Ishikawa (cell line): ENCODE measurements around the gene TBL2.

Experiments used
- CEBPB ChIP-seq: IDR thresholded peaks from 2 replicates; pipeline ENCODE4 v1.6.1; 2012
- CREB1 ChIP-seq: IDR thresholded peaks from 2 replicates; pipeline ENCODE4 v1.6.1; 2012; ENCODE audit warnings: low read depth
- EGR1 ChIP-seq: IDR thresholded peaks from 2 replicates; pipeline ENCODE4 v1.6.1; 2012
- EP300 ChIP-seq: IDR thresholded peaks from 2 replicates; pipeline ENCODE4 v1.6.1; 2012; ENCODE audit warnings: borderline replicate concordance
- FOXM1 ChIP-seq: IDR thresholded peaks from 2 replicates; pipeline ENCODE4 v1.6.1; 2012; ENCODE audit warnings: low read depth, borderline replicate concordance
- MAX ChIP-seq: IDR thresholded peaks from 2 replicates; pipeline ENCODE4 v1.6.1; 2012
- RAD21 ChIP-seq: IDR thresholded peaks from 2 replicates; pipeline ENCODE4 v1.6.1; 2012; ENCODE audit warnings: low read depth
- REST ChIP-seq: IDR thresholded peaks from 2 replicates; pipeline ENCODE4 v1.6.1; 2012; ENCODE audit warnings: low read depth, mild to moderate bottlenecking
- TAF1 ChIP-seq: IDR thresholded peaks from 2 replicates; pipeline ENCODE4 v1.6.1; 2012; ENCODE audit warnings: low read depth, mild to moderate bottlenecking
- TCF12 ChIP-seq: IDR thresholded peaks from 2 replicates; pipeline ENCODE4 v1.6.1; 2012; ENCODE audit warnings: low read depth
- TEAD4 ChIP-seq: IDR thresholded peaks from 2 replicates; pipeline ENCODE4 v1.6.1; 2012
- USF1 ChIP-seq: IDR thresholded peaks from 2 replicates; pipeline ENCODE4 v1.6.1; 2012
- YY1 ChIP-seq: IDR thresholded peaks from 2 replicates; pipeline ENCODE4 v1.6.1; 2012; ENCODE audit warnings: low read depth
- ZBTB7A ChIP-seq: IDR thresholded peaks from 2 replicates; pipeline ENCODE4 v1.6.1; 2012; ENCODE audit warnings: low read depth

GRCh38 chr7:73612598-73613269 is 34.4 kb upstream of the TBL2 start:
- TF ChIP-seq FOXM1 = no peak
- no peak for TF ChIP-seq REST
- no peak for TF ChIP-seq CEBPB
- TF ChIP-seq TCF12 = no peak
- no peak for TF ChIP-seq EP300
- TF ChIP-seq EGR1 = no peak
- no peak for TF ChIP-seq ZBTB7A
- no peak for TF ChIP-seq TEAD4
- no peak for TF ChIP-seq CREB1
- TF ChIP-seq RAD21 = no peak
- TF ChIP-seq TAF1 = no peak
- TF ChIP-seq YY1 = no peak
- TF ChIP-seq MAX = no peak
- TF ChIP-seq USF1 = no peak
